Naive thymus-derived CD8-positive, alpha-beta T cell (primary cell): ENCODE results near the gene ADGRL3. TPM values are rescaled to one million over a fixed set of nuclear protein-coding genes. Genes with fewer than 3 reads are reported as not detected.
"Not testable (repeated sequence)": the region's sequence is repeated elsewhere in the genome, so short reads cannot be mapped to it uniquely, and the experiment has no call there.

ENCODE experiments used
- ATAC-seq, 2 donors: fragments of 150-1000 bp; cut with Tn5 transposase in 1 of 2; sonication (Bioruptor Pico), chemical (Tn5 transposase) in 1 of 2; 1 replicate in 1 of 2; 2 replicates in 1 of 2; pipeline ENCODE4 v1.10.0; 2021; ENCODE audit warnings: mild to moderate bottlenecking in 2 of 2, moderate library complexity in 2 of 2
- POLR2A ChIA-PET: fragments of 350-600 bp; sonication (Branson Sonifier 250); formaldehyde crosslinking; loops from one replicate; lab custom pipeline; 2021; ENCODE audit warnings: antibody characterized with exemption; lab: Charles Lee
- DNase-seq, 10 donors: peaks; one replicate each; pipeline versions ENCODE4 v3.0.0 to v3.0.0-alpha.2; 2020 to 2022
- H3K27ac Mint-ChIP-seq, 10 donors: one replicate each; pipeline ENCODE4 v1.8.0; 2020 to 2022; ENCODE audit warnings: mild to moderate bottlenecking in 10 of 10, mixed read lengths in 10 of 10, moderate library complexity in 4 of 10, inconsistent platforms in 1 of 10
- H3K27me3 Mint-ChIP-seq, 5 donors: one replicate each; pipeline ENCODE4 v1.8.0; 2021 to 2022; ENCODE audit warnings: mixed read lengths in 5 of 5
- H3K36me3 Mint-ChIP-seq, 3 donors: one replicate each; pipeline ENCODE4 v1.8.0; 2020 to 2022; ENCODE audit warnings: mixed read lengths in 3 of 3, mild to moderate bottlenecking in 2 of 3, inconsistent platforms in 1 of 3
- H3K4me1 Mint-ChIP-seq, 4 donors: one replicate each; pipeline ENCODE4 v1.8.0; 2021 to 2022; ENCODE audit warnings: mixed read lengths in 4 of 4
- H3K4me3 Mint-ChIP-seq, 10 donors: one replicate each; pipeline ENCODE4 v1.8.0; 2020 to 2022; ENCODE audit warnings: mild to moderate bottlenecking in 10 of 10, mixed read lengths in 10 of 10, moderate library complexity in 6 of 10, inconsistent platforms in 1 of 10
- H3K9me3 Mint-ChIP-seq, 9 donors: one replicate each; pipeline ENCODE4 v1.8.0; 2020 to 2022; ENCODE audit warnings: mixed read lengths in 9 of 9, mild to moderate bottlenecking in 3 of 9, inconsistent platforms in 1 of 9, moderate library complexity in 1 of 9
- polyA plus RNA-seq, 3 donors: library from polyadenylated mRNA; unstranded; fragments of 300-500 nt; fragmentation: Illumina TruSeq; gene quantifications; one replicate each; pipeline ENCODE4 v1.2.3, GENCODE V29; 2021
- total RNA-seq, 8 experiments: library from RNA in 2 of 8; stranded (reverse) in 2 of 8; gene quantifications; one replicate each; pipeline ENCODE4 v1.2.3 and lab custom pipeline; 2021 to 2026

ADGRL3 gene
- total and polyA plus RNA-seq, 5 experiments from 2014 or later = not detected

- peaks cover 4 to 26% (median 7%) of the 10 kb centered on the region in 9 donors for H3K9me3 Mint-ChIP-seq
- no peaks in the 10 kb centered on the region for H3K27me3 Mint-ChIP-seq
- no peak for ATAC-seq
- no peaks in the 10 kb centered on the region for H3K4me1 Mint-ChIP-seq
- POLR2A ChIA-PET = no interaction called here
- DNase-seq = no peak
- H3K4me3 Mint-ChIP-seq = no peak overlapping the region
- no peak overlapping the region for H3K27ac Mint-ChIP-seq
- no peaks in the 10 kb centered on the region for H3K36me3 Mint-ChIP-seq
Measured at GRCh38 chr4:61380865-61381264, 180.7 kb downstream of the ADGRL3 start.

DNA sequence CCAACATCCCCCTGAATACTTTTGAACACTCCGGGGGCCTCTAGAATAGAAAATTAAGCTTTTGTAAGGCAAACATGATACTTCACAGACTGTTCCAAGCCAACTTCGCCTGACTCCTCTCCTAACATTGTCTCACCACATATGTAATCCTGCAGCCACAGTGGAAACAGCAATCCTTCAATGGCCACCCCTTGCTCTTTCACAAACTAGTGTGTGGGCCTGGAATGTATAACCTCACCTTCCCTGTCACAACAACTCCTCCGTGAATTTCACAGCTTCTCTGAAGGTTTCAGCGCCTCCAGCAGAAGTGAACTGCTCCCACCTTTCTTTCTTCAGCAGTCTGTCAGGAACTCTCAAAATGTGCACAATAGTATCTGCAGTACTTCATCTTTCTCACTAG, 185.1 kb downstream of the ADGRL3 start:
- POLR2A ChIA-PET = no interaction called here
- DNase-seq (no peak), ATAC-seq (no peak)
- H3K27ac Mint-ChIP-seq = no peak overlapping the region
- H3K36me3 Mint-ChIP-seq = no peaks in the 10 kb centered on the region
- peaks cover 4 to 32% (median 11%) of the 10 kb centered on the region in 9 donors for H3K9me3 Mint-ChIP-seq
- H3K27me3 Mint-ChIP-seq = no peaks in the 10 kb centered on the region
- no peaks in the 10 kb centered on the region for H3K4me1 Mint-ChIP-seq
- no peak overlapping the region for H3K4me3 Mint-ChIP-seq

DNA sequence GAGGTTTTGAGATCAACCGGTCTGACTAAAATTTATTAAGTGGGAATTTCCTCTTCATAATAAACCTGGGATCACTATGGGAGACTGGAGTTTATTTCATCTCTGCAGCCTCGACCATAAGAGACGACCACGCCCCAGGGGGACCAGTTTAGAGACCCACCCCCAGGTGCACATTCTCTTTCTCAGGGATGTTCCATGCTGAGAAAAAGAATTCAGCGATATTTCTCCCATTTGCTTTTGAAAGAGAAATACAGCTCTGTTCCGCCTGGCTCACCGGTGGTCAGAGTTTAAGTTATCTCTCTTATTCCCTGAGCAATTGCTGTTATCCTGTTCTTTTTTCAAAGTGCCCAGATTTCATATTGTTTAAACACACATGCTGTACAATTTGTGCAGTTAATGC, 187.2 kb downstream of the ADGRL3 start:
- H3K4me3 Mint-ChIP-seq, ATAC-seq, H3K36me3 Mint-ChIP-seq, POLR2A ChIA-PET, H3K4me1 Mint-ChIP-seq, H3K27ac Mint-ChIP-seq, H3K27me3 Mint-ChIP-seq, DNase-seq: not testable (repeated sequence)
- H3K9me3 Mint-ChIP-seq = peaks cover 4 to 32% (median 12%) of the 10 kb centered on the region in 9 donors

- no peak for DNase-seq
- ATAC-seq = no peak
- no peak overlapping the region for H3K4me3 Mint-ChIP-seq
- H3K27me3 Mint-ChIP-seq = no peaks in the 10 kb centered on the region
- H3K36me3 Mint-ChIP-seq = no peaks in the 10 kb centered on the region
- POLR2A ChIA-PET = no interaction called here
- H3K9me3 Mint-ChIP-seq = peaks cover 4 to 32% (median 16%) of the 10 kb centered on the region in 9 donors
- H3K27ac Mint-ChIP-seq = no peak overlapping the region
- no peaks in the 10 kb centered on the region for H3K4me1 Mint-ChIP-seq
Measured at GRCh38 chr4:61389640-61390039, 189.5 kb downstream of the ADGRL3 start.

GRCh38 chr4:61395754-61396153, 195.6 kb downstream of the ADGRL3 start:
- Mint-ChIP-seq H3K27me3 (no peaks in the 10 kb centered on the region), H3K9me3 (peaks cover 0 to 12% (median 5%) of the 10 kb centered on the region in 9 donors), H3K36me3 (no peaks in the 10 kb centered on the region), H3K4me1 (no peaks in the 10 kb centered on the region), H3K27ac (no peak overlapping the region), H3K4me3 (no peak overlapping the region)
- DNase-seq (no peak), ATAC-seq (no peak)
- POLR2A ChIA-PET = no interaction called here

GRCh38 chr4:61397174-61397573, 197.0 kb downstream of the ADGRL3 start:
- POLR2A ChIA-PET = no interaction called here
- no peak for ATAC-seq
- no peaks in the 10 kb centered on the region for H3K36me3 Mint-ChIP-seq

GRCh38 chr4:61400439-61401038, 200.4 kb downstream of the ADGRL3 start:
- Mint-ChIP-seq H3K27ac (no peak overlapping the region), H3K27me3 (no peaks in the 10 kb centered on the region), H3K9me3 (peaks cover 0 to 12% (median 2%) of the 10 kb centered on the region in 9 donors), H3K36me3 (no peaks in the 10 kb centered on the region), H3K4me3 (no peak overlapping the region), H3K4me1 (no peaks in the 10 kb centered on the region)
- POLR2A ChIA-PET = no interaction called here
- no peak for DNase-seq
- ATAC-seq = no peak

More at GRCh38 chr4:61397174-61397573, 197.0 kb downstream of the ADGRL3 start:
- H3K9me3 Mint-ChIP-seq = peaks cover 0 to 12% (median 5%) of the 10 kb centered on the region in 9 donors
- H3K27ac Mint-ChIP-seq = no peak overlapping the region
- no peaks in the 10 kb centered on the region for H3K4me1 Mint-ChIP-seq
- no peaks in the 10 kb centered on the region for H3K27me3 Mint-ChIP-seq
- no peak overlapping the region for H3K4me3 Mint-ChIP-seq
- no peak for DNase-seq

GRCh38 chr4:61401771-61402170, 201.6 kb downstream of the ADGRL3 start:
- Mint-ChIP-seq H3K27me3 (no peaks in the 10 kb centered on the region), H3K9me3 (peaks cover 0 to 12% (median 2%) of the 10 kb centered on the region in 9 donors), H3K36me3 (no peaks in the 10 kb centered on the region), H3K4me1 (no peaks in the 10 kb centered on the region), H3K4me3 (no peak overlapping the region), H3K27ac (no peak overlapping the region)
- POLR2A ChIA-PET = no interaction called here
- DNase-seq = no peak
- no peak for ATAC-seq

DNA sequence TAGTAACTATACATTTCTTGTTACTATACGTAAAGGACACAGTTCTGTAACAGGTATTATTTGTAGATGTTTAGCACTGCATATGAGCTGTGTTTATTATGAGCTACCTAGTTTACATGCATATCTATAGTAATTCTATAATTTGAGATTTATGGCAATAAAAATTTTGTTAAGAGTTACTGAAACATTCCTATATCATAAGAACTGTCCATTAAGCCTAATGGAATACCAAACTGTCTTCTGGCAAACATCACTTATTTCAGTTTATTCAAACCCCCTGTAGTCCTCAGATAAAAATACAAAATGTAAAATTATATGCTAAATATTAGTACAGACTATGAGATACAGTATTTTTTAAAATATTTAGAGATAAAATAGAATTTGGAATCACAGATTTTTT, 205.2 kb downstream of the ADGRL3 start:
- H3K36me3 Mint-ChIP-seq = no peaks in the 10 kb centered on the region
- no peaks in the 10 kb centered on the region for H3K27me3 Mint-ChIP-seq
- peaks cover 0 to 3% (median 0%) of the 10 kb centered on the region in 9 donors for H3K9me3 Mint-ChIP-seq
- H3K4me1 Mint-ChIP-seq = no peaks in the 10 kb centered on the region
- DNase-seq = no peak
- no peak for ATAC-seq
- no peak overlapping the region for H3K27ac Mint-ChIP-seq
- POLR2A ChIA-PET = no interaction called here
- no peak overlapping the region for H3K4me3 Mint-ChIP-seq

DNA sequence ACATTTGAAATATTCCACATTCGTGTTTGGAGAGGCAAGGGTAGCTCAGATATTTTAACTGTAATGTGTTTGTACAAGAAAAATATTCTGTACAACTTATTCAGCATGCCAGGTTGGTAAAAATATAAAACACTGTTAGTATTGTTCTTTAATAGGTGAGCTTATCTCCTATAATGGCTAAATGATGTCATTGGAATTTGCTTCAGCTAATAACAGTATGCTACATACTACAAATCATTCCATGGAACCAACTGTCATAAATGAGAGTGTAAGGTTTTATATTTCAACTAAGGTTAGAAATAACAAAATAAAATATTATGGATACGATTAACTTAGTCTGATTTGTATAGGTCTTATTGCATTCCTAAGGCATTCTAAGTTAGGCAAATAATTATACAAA, 206.6 kb downstream of the ADGRL3 start:
- POLR2A ChIA-PET = no interaction called here
- ATAC-seq = no peak

DNA sequence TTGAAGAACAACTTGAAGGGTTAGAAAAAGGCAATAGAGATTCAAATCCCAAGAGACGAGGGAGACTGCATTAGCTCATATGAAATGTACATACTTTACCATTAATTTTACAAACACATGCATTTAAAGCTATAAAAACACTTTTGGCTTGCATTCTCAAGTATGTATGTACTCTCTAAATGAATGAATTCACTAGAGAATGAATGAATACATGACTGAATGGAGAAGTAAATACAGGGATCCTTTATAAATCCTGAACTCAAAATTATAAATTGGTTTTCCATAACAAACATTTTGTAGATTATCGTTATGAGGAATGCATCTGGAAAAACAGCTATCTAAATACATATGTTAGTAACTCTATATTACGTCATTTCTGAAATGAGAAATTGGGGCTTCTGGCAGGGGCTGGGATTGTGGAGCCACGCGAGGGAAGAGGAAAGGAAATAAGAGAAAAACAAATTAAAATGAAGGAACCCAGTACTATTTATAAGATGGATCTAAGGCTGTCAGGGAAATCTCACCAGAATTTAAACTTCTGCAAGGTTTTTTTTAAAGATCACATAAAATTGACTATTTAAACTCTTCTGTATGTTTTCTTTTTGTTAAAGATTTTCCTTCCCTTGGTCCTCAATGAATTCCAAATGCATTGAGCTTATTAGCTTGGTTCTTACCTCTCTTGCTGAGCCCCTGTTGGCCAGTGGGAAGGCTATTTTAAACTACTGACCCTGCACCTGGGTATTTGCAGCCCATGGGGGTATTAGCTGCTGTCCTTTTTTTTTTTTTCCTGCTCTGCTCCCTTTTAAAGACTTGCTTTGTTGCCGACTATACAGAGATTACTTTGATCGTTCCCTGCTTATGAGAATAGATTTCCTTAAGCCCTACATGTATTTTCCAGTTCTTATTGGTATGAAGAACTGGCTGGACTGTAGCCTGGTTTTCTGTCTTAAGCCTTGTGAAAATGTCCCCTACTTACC, 207.8 kb downstream of the ADGRL3 start:
- Mint-ChIP-seq H3K4me3 (no peak overlapping the region), H3K36me3 (no peaks in the 10 kb centered on the region), H3K9me3 (peaks cover 0 to 8% (median 0%) of the 10 kb centered on the region in 9 donors), H3K27ac (no peak overlapping the region), H3K27me3 (no peaks in the 10 kb centered on the region), H3K4me1 (no peaks in the 10 kb centered on the region)
- POLR2A ChIA-PET = no interaction called here
- DNase-seq (no peak), ATAC-seq (no peak)

More for the DNA sequence above, 206.6 kb downstream of the ADGRL3 start:
- Mint-ChIP-seq H3K4me3 (no peak overlapping the region), H3K27ac (no peak overlapping the region), H3K9me3 (peaks cover 0 to 3% (median 0%) of the 10 kb centered on the region in 9 donors), H3K36me3 (no peaks in the 10 kb centered on the region), H3K4me1 (no peaks in the 10 kb centered on the region), H3K27me3 (no peaks in the 10 kb centered on the region)
- no peak for DNase-seq

DNA sequence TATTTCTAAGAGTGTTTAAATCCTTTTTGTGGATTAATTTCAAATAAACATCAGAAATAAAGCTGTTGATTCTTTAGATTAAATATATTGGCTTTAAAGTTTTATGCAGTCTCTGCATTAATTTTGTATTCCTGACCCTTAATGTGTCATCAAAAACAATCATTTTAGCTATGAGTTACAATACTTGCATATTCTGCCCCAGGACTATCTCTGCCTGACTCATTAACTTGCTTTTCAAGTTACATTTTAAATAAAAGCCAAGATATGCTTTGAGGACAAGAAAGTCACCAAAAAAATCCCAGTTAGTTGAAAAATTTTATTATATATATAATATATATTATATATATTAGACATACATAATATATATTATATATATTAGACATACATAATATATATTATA, 208.7 kb downstream of the ADGRL3 start:
- H3K4me3 Mint-ChIP-seq = no peak overlapping the region
- peaks cover 0 to 12% (median 2%) of the 10 kb centered on the region in 9 donors for H3K9me3 Mint-ChIP-seq
- POLR2A ChIA-PET = no interaction called here
- ATAC-seq = no peak
- no peak for DNase-seq
- no peaks in the 10 kb centered on the region for H3K36me3 Mint-ChIP-seq
- H3K27me3 Mint-ChIP-seq = no peaks in the 10 kb centered on the region
- no peaks in the 10 kb centered on the region for H3K4me1 Mint-ChIP-seq
- H3K27ac Mint-ChIP-seq = no peak overlapping the region

- ATAC-seq (no peak), DNase-seq (no peak)
- Mint-ChIP-seq H3K36me3 (no peaks in the 10 kb centered on the region), H3K4me1 (no peaks in the 10 kb centered on the region), H3K4me3 (no peak overlapping the region), H3K27me3 (no peaks in the 10 kb centered on the region), H3K27ac (no peak overlapping the region), H3K9me3 (peaks cover 0 to 12% (median 2%) of the 10 kb centered on the region in 9 donors)
- POLR2A ChIA-PET = no interaction called here
Measured at GRCh38 chr4:61411241-61411640, 211.1 kb downstream of the ADGRL3 start.
